Adrenal gland (tissue), 12 donors: Measurements from ENCODE around the gene CRB1. TPM values are rescaled to one million over a fixed set of nuclear protein-coding genes. Genes with fewer than 3 reads are reported as not detected.
"Not testable (repeated sequence)": the region's sequence is repeated elsewhere in the genome, so short reads cannot be mapped to it uniquely, and the experiment has no call there.

ENCODE experiments used
- DNase-seq, 7 donors: peaks; one replicate each; pipeline ENCODE4 v3.0.0-alpha.2; 2019 to 2020
- H3K27ac ChIP-seq, 5 donors: fragments of 200-600 bp; sonication (generic) in 4 of 5; 1 replicate in 3 of 5; 2 replicates in 2 of 5; pipeline versions ENCODE4 v1.5.1 to v1.8.0; 2016 to 2020; ENCODE audit warnings: mild to moderate bottlenecking in 1 of 5
- H3K27me3 ChIP-seq: fragments of 200-600 bp; 2 replicates; pipeline ENCODE4 v1.8.0; 2021
- H3K36me3 ChIP-seq, 2 donors: fragments of 200-600 bp; replicated peaks in 1 of 2; 1 replicate in 1 of 2; 2 replicates in 1 of 2; pipeline versions ENCODE4 v1.5.1 to v1.8.0; 2018 to 2022
- H3K4me1 ChIP-seq, 2 donors: fragments of 200-600 bp; replicated peaks in 1 of 2; 1 replicate in 1 of 2; 2 replicates in 1 of 2; pipeline versions ENCODE4 v1.5.1 to v1.8.0; 2018 to 2021
- H3K4me3 ChIP-seq, 4 donors: fragments of 200-600 bp; sonication (generic) in 3 of 4; one replicate each; pipeline ENCODE4 v1.5.1; 2016 to 2018
- H3K9me3 ChIP-seq, 3 donors: fragments of 200-600 bp; sonication (generic) in 1 of 3; replicated peaks in 1 of 3; 1 replicate in 2 of 3; 2 replicates in 1 of 3; pipeline versions ENCODE4 v1.5.1 to v1.8.0; 2016 to 2021
- POLR2A ChIP-seq, 2 donors: fragments of 450-650 bp; IDR thresholded peaks; one replicate each; pipeline ENCODE4 v1.6.1; 2017; ENCODE audit warnings: antibody characterized with exemption in 2 of 2, mild to moderate bottlenecking in 2 of 2, moderate library complexity in 1 of 2
- WGBS, 4 donors: extraction: QIAGEN DNeasy Blood & Tissue Kit in 2 of 4; methylation state at CpG; one replicate each; pipeline versions ENCODE4 v1.1.5 to v1.1.7; 2013 to 2017; 5-methylcytosine and 5-hydroxymethylcytosine counted together
- intact Hi-C, 2 donors: fragments of 100-400 bp; cut with DNase I; formaldehyde crosslinking; loops; one replicate each; pipeline versions ENCODE4 v1.14.1 to v1.15.0; 2022 to 2023
- polyA plus RNA-seq, 3 donors: library from polyadenylated mRNA; stranded (reverse); fragments of 200-250 nt in 2 of 3; fragments of 350-450 nt in 1 of 3; fragmentation: Illumina TruSeq in 1 of 3; extraction: RNeasy Lipid Tissue Mini Kit (QIAGEN cat#74804) in 1 of 3; gene quantifications; one replicate each; pipeline ENCODE4 v1.2.3, GENCODE V29; 2013 to 2014
- total RNA-seq, 9 donors: library from RNA; depleted of rRNA in 4 of 9; stranded (reverse); fragments of >200 nt in 4 of 9; fragments of 120-200 nt in 1 of 9; fragmentation: NEBNext Ultra II Directional in 1 of 9; extraction: Animal tissue kit (Norgen Biotek cat#: 25700) in 1 of 9; gene quantifications; one replicate each; pipeline versions ENCODE4 v1.1.0 to v1.2.4, GENCODE V29; 2013 to 2023
- TF ChIP-seq, protein P1 (sequence below), 6 experiments: fragments of 450-650 bp in 4 of 6; fragments of 200-600 bp in 2 of 6; sonication (generic) in 1 of 6; IDR thresholded peaks; 1 replicate in 5 of 6; 2 replicates in 1 of 6; pipeline versions ENCODE4 v1.5.1 to v1.8.0; 2016 to 2021; ENCODE audit warnings: antibody characterized with exemption in 6 of 6, mild to moderate bottlenecking in 2 of 6, moderate library complexity in 1 of 6
- donor health status: healthy with polysubstance abuse.
- donor health status: Bipolar disorder and iron deficiency.
- donor health status: DM: yes; HTN: yes; CAD: no.
- donor health status: DM: no; HTN: no; CAD: no.
- donor health status: DM: no; HTN: no; CAD: no.
- donor health status: DM: yes; HTN: yes; CAD: no.

Gene CRB1
- total and polyA plus RNA-seq, 12 donors: 0.11 to 0.92 (median 0.39) TPM; not detected in 2

DNA sequence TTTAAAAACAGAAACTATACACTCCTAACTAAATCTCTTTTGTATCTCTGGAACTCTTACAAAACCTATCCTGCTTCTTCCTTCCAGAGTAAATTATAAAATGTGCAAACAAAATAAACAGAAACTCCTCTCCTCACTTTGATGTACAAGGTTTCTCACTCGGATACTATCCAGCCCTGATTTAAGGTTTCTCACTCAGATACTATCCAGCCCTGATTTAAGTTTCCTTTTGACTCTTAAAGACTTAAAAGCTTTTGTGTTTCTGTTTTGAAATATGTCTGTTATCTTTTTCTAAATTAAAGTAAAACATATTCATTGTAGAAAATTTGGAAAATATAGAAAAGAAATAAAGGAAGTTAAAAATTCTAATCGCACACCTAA, 132.5 kb downstream of the CRB1 start:
- intact Hi-C loops: no loop called here

DNA sequence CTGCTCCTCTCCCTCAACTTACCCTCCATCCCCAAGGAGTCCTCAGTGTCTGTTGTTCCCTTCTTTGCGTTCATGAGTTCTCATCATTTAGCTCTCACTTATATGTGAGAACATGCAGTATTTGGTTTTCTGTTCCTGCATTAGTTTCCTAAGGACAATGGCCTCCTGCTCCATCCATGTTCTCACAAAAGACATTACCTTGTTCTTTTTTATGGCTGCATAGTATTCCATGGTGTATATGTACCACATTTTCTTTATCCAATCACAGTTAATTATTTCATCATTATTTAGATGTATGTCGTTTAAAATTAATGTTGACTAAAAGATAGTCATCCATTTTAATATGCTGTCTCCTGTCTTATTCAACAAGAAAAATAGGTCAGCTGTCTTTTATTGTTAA, 134.1 kb downstream of the CRB1 start:
- no peak for DNase-seq
- TF ChIP-seq POLR2A (IDR thresholded peaks at IDR 0.05): no peak
- TF ChIP-seq, protein P1, sequence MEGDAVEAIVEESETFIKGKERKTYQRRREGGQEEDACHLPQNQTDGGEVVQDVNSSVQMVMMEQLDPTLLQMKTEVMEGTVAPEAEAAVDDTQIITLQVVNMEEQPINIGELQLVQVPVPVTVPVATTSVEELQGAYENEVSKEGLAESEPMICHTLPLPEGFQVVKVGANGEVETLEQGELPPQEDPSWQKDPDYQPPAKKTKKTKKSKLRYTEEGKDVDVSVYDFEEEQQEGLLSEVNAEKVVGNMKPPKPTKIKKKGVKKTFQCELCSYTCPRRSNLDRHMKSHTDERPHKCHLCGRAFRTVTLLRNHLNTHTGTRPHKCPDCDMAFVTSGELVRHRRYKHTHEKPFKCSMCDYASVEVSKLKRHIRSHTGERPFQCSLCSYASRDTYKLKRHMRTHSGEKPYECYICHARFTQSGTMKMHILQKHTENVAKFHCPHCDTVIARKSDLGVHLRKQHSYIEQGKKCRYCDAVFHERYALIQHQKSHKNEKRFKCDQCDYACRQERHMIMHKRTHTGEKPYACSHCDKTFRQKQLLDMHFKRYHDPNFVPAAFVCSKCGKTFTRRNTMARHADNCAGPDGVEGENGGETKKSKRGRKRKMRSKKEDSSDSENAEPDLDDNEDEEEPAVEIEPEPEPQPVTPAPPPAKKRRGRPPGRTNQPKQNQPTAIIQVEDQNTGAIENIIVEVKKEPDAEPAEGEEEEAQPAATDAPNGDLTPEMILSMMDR (IDR thresholded peaks at IDR 0.05): no peak
- H3K4me3 ChIP-seq: no peak overlapping the region
- no peaks in the 10 kb centered on the region for H3K9me3 ChIP-seq
- H3K36me3 ChIP-seq: no peaks in the 10 kb centered on the region
- no peaks in the 10 kb centered on the region for H3K4me1 ChIP-seq
- intact Hi-C loops: no loop called here
- H3K27me3 ChIP-seq: no peaks in the 10 kb centered on the region
- WGBS, 4 donors: 89 to 92% (median 91%) methylated on average over 2 of the region's 2 CpGs
- H3K27ac ChIP-seq: no peak overlapping the region

More for the DNA sequence above, 132.5 kb downstream of the CRB1 start:
- Histone ChIP-seq H3K4me1 (no peaks in the 10 kb centered on the region), H3K9me3 (no peaks in the 10 kb centered on the region), H3K27me3 (no peaks in the 10 kb centered on the region), H3K4me3 (no peak overlapping the region), H3K27ac (no peak overlapping the region), H3K36me3 (no peaks in the 10 kb centered on the region)
- DNase-seq: no peak
- 64 to 68% (median 67%) methylated on average over 2 of the region's 2 CpGs for WGBS, 4 donors
- no peak for TF ChIP-seq POLR2A (IDR thresholded peaks at IDR 0.05)
- TF ChIP-seq, protein P1 (IDR thresholded peaks at IDR 0.05): no peak

DNA sequence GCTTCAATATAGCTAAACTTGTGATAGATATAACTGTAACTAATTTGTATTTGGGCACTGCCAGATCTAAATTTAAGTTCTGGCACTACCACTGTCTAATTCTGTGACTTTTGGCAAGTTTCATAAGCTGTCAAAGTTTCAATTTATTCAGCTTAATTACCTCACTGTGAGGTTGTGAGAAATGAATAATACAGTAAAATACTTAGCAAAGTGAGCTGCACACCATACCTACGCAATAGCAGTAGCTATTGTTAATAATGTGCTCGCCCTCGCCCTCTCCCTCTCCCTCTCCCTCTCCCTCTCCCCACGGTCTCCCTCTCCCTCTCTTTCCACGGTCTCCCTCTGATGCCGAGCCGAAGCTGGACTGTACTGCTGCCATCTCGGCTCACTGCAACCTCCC, 136.7 kb downstream of the CRB1 start:
- H3K9me3 ChIP-seq, DNase-seq, H3K4me1 ChIP-seq, H3K27me3 ChIP-seq, intact Hi-C loops, H3K36me3 ChIP-seq, H3K4me3 ChIP-seq, H3K27ac ChIP-seq: not testable (repeated sequence)
- 85 to 97% (median 90%) methylated on average over 5 to 8 of the region's 8 CpGs for WGBS, 4 donors

DNA sequence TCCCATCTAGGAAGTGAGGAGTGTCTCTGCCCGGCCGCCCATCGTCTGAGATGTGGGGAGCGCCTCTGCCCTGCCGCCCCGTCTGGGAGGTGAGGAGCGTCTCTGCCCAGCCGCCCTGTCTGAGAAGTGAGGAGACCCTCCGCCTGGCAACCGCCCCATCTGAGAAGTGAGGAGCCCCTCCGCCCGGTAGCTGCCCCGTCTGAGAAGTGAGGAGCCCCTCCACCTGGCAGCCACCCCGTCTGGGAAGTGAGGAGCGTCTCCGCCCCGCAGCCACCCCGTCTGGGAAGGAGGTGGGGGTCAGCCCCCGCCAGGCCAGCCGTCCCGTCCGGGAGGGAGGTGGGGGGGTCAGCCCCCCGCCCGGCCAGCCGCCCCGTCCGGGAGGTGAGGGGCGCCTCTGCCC, 137.6 kb downstream of the CRB1 start:
- WGBS, 4 donors: 86 to 98% (median 96%) methylated on average over 17 to 25 of the region's 28 CpGs; no CpG with 5 or more reads in 1 of the 4 donors
- H3K27me3 ChIP-seq, intact Hi-C loops, H3K27ac ChIP-seq, DNase-seq, H3K36me3 ChIP-seq, H3K9me3 ChIP-seq, H3K4me1 ChIP-seq, H3K4me3 ChIP-seq: not testable (repeated sequence)

DNA sequence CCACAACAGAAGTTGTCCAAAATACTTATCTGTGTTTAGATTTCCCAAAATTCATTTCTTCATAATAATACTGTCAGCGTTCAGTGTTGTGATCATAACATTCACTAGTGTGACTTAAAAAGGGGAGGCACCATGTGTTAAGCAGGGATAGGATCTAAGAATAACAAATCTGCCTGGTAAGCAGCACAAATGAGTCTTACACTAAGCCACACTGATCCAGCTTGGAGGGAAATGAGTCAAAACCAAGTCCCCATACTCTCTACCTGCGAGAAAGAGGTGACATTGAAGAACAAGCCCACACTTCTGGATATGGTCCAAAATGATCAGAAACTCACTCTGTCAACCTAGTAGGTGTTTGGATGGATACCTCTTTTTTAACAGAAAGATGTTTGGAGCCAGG, 145.5 kb downstream of the CRB1 start:
- DNase-seq: no peak
- Histone ChIP-seq H3K9me3 (no peaks in the 10 kb centered on the region), H3K36me3 (no peaks in the 10 kb centered on the region), H3K4me3 (no peak overlapping the region), H3K4me1 (no peaks in the 10 kb centered on the region), H3K27me3 (no peaks in the 10 kb centered on the region), H3K27ac (no peak overlapping the region)
- 64 to 78% (median 65%) methylated on average over 2 of the region's 2 CpGs for WGBS, 4 donors
- TF ChIP-seq POLR2A (IDR thresholded peaks at IDR 0.05): no peak
- TF ChIP-seq, protein P1 (IDR thresholded peaks at IDR 0.05): no peak
- intact Hi-C loops: no loop called here
